IMR-90 (cell line): Measurements from ENCODE around the gene EDARADD.

Experiments used
- BHLHE40 ChIP-seq: fragments of 150-350 bp; IDR thresholded peaks from 2 replicates; pipeline ENCODE4 v1.6.1; 2016; ENCODE audit warnings: mild to moderate bottlenecking, low read depth, low read length
- CTCF ChIP-seq: conservative IDR thresholded peaks from 2 replicates; pipeline ENCODE4 v1.5.1; 2012; ENCODE audit warnings: mild to moderate bottlenecking, low read depth, low read length, improper control_type of control experiment
- FOS ChIP-seq: fragments of 150-350 bp; IDR thresholded peaks from 2 replicates; pipeline ENCODE4 v1.6.1; 2016; ENCODE audit warnings: low read depth, low read length
- POLR2A ChIP-seq: IDR thresholded peaks from 2 replicates; pipeline ENCODE4 v1.6.1; 2012; ENCODE audit warnings: mild to moderate bottlenecking, low read depth, low read length
- RCOR1 ChIP-seq: IDR thresholded peaks from 2 replicates; pipeline ENCODE4 v1.6.1; 2012; ENCODE audit warnings: mild to moderate bottlenecking, low read length, improper control_type of control experiment; ENCODE audit not compliant: insufficient replicate concordance
- RFX5 ChIP-seq: IDR thresholded peaks from 2 replicates; pipeline ENCODE4 v1.8.0; 2012; ENCODE audit warnings: low read depth, mild to moderate bottlenecking, low read length, moderate library complexity
- SMC3 ChIP-seq: fragments of 150-350 bp; IDR thresholded peaks from 2 replicates; pipeline ENCODE4 v1.6.1; 2016; ENCODE audit warnings: low read depth, mild to moderate bottlenecking, antibody characterized with exemption, low read length, moderate library complexity

GRCh38 chr1:236407059-236407458 is 13.0 kb downstream of the EDARADD start:
- TF ChIP-seq RCOR1: no peak
- TF ChIP-seq CTCF: no peak
- TF ChIP-seq FOS: no peak
- no peak for TF ChIP-seq POLR2A
- no peak for TF ChIP-seq BHLHE40
- TF ChIP-seq RFX5: no peak
- no peak for TF ChIP-seq SMC3
